GM18526 (cell line): Measurements from ENCODE around the gene DYNLT2.
A peak's percentile ranks its signal among the peaks of the same experiment; 100 is the strongest.

Experiments used
- POLR2A ChIP-seq: IDR thresholded peaks from 3 replicates; pipeline ENCODE4 v1.6.1; 2011; ENCODE audit not compliant: insufficient read length; ENCODE audit errors: extremely low read depth

The DYNLT2 gene

GRCh38 chr6:169725125-169726048 is 26.0 kb downstream of the DYNLT2 start:
- no peak for TF ChIP-seq POLR2A

GRCh38 chr6:169724494-169725124 is 26.8 kb downstream of the DYNLT2 start, which contains the start of gene PHF10:
Gene PHF10, minus strand, starts transcription at chr6:169724500. Its CDS starts 569 bp downstream, at chr6:169723931.
- TF ChIP-seq POLR2A: peak; percentile 45

GRCh38 chr6:169723991-169724493 is 27.3 kb downstream of the DYNLT2 start:
- TF ChIP-seq POLR2A: peak; percentile 16

- TF ChIP-seq POLR2A: no peak
These were observed 28.0 kb downstream of the DYNLT2 start for GRCh38 chr6:169723200-169723909.

GRCh38 chr6:169722362-169723199 is 28.8 kb downstream of the DYNLT2 start:
- TF ChIP-seq POLR2A: no peak

GRCh38 chr6:169720207-169720855 is 31.0 kb downstream of the DYNLT2 start:
- TF ChIP-seq POLR2A: no peak

GRCh38 chr6:169719117-169719516 is 32.3 kb downstream of the DYNLT2 start:
- no peak for TF ChIP-seq POLR2A

GRCh38 chr6:169714595-169714994 is 36.8 kb downstream of the DYNLT2 start:
- no peak for TF ChIP-seq POLR2A

- TF ChIP-seq POLR2A: no peak
These were observed 37.2 kb downstream of the DYNLT2 start for GRCh38 chr6:169714178-169714577.

- no peak for TF ChIP-seq POLR2A
These were observed 41.4 kb downstream of the DYNLT2 start for GRCh38 chr6:169710009-169710408.

- no peak for TF ChIP-seq POLR2A
These were observed 42.1 kb downstream of the DYNLT2 start for GRCh38 chr6:169709293-169709692.

GRCh38 chr6:169707772-169708171 is 43.6 kb downstream of the DYNLT2 start:
- no peak for TF ChIP-seq POLR2A

GRCh38 chr6:169702840-169703246 is 48.5 kb downstream of the DYNLT2 start:
- no peak for TF ChIP-seq POLR2A
